Activated B cell treated with CpG ODN at 0.5 μM for 24 hours (primary cell): ENCODE data around the gene SUPT20H. TPM values are rescaled to one million over a fixed set of nuclear protein-coding genes. Genes with fewer than 3 reads are reported as not detected.

ENCODE experiments used
- ATAC-seq: fragments of 200-7000 bp; cut with Tn5 transposase; one replicate; pipeline ENCODE4 v1.10.0; 2021; ENCODE audit warnings: low read depth, mild to moderate bottlenecking, moderate library complexity
- CTCF ChIA-PET: fragments of 350-600 bp; sonication (Branson Sonifier 250); formaldehyde crosslinking; loops from one replicate; lab custom pipeline; 2021; ENCODE audit warnings: antibody characterized with exemption; lab: Charles Lee
- POLR2A ChIA-PET: fragments of 350-600 bp; sonication (Branson Sonifier 250); formaldehyde crosslinking; loops from one replicate; lab custom pipeline; 2021; ENCODE audit warnings: antibody characterized with exemption; lab: Charles Lee
- DNase-seq: peaks from one replicate; pipeline ENCODE4 v3.0.0; 2022
- H3K27ac Mint-ChIP-seq: one replicate; pipeline ENCODE4 v1.8.0; 2020; ENCODE audit warnings: mixed read lengths
- H3K27me3 Mint-ChIP-seq: one replicate; pipeline ENCODE4 v1.8.0; 2021; ENCODE audit warnings: mixed read lengths
- H3K36me3 Mint-ChIP-seq: one replicate; pipeline ENCODE4 v1.8.0; 2021; ENCODE audit warnings: low read depth, mixed read lengths
- H3K4me1 Mint-ChIP-seq: one replicate; pipeline ENCODE4 v1.8.0; 2021; ENCODE audit warnings: mixed read lengths
- H3K4me3 Mint-ChIP-seq: one replicate; pipeline ENCODE4 v1.8.0; 2020; ENCODE audit warnings: mild to moderate bottlenecking, mixed read lengths
- H3K9me3 Mint-ChIP-seq: one replicate; pipeline ENCODE4 v1.8.0; 2020; ENCODE audit warnings: mixed read lengths
- intact Hi-C: fragments of 100-400 bp; cut with micrococcal nuclease; formaldehyde crosslinking; loops from one replicate; pipeline ENCODE4 v1.15.1; 2024
- total RNA-seq: library from RNA; stranded (reverse); gene quantifications from 2 replicates; pipeline ENCODE4 v1.2.3, GENCODE V29; 2022
- TF ChIP-seq, protein P1 (sequence below): fragments of 200-600 bp; IDR thresholded peaks from one replicate; pipeline ENCODE4 v1.8.0; 2022; ENCODE audit warnings: antibody characterized with exemption, mild to moderate bottlenecking

SUPT20H gene
- total RNA-seq, 1 donor from 2014 or later = 66.6 TPM

- H3K36me3 Mint-ChIP-seq = peaks cover 52% of the 10 kb centered on the region
- intact Hi-C loops = no loop called here
- H3K27me3 Mint-ChIP-seq = no peaks in the 10 kb centered on the region
- no peak overlapping the region for H3K27ac Mint-ChIP-seq
- H3K4me3 Mint-ChIP-seq = no peak overlapping the region
- ChIA-PET POLR2A (no interaction called here), CTCF (no interaction called here)
- H3K4me1 Mint-ChIP-seq = peaks cover 14% of the 10 kb centered on the region
- DNase-seq = no peak
- ATAC-seq = no peak
- TF ChIP-seq, protein P1, sequence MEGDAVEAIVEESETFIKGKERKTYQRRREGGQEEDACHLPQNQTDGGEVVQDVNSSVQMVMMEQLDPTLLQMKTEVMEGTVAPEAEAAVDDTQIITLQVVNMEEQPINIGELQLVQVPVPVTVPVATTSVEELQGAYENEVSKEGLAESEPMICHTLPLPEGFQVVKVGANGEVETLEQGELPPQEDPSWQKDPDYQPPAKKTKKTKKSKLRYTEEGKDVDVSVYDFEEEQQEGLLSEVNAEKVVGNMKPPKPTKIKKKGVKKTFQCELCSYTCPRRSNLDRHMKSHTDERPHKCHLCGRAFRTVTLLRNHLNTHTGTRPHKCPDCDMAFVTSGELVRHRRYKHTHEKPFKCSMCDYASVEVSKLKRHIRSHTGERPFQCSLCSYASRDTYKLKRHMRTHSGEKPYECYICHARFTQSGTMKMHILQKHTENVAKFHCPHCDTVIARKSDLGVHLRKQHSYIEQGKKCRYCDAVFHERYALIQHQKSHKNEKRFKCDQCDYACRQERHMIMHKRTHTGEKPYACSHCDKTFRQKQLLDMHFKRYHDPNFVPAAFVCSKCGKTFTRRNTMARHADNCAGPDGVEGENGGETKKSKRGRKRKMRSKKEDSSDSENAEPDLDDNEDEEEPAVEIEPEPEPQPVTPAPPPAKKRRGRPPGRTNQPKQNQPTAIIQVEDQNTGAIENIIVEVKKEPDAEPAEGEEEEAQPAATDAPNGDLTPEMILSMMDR = no peak
- H3K9me3 Mint-ChIP-seq = no peaks in the 10 kb centered on the region
These were observed 11.6 kb downstream of the SUPT20H start for GRCh38 chr13:37047846-37048245.

DNA sequence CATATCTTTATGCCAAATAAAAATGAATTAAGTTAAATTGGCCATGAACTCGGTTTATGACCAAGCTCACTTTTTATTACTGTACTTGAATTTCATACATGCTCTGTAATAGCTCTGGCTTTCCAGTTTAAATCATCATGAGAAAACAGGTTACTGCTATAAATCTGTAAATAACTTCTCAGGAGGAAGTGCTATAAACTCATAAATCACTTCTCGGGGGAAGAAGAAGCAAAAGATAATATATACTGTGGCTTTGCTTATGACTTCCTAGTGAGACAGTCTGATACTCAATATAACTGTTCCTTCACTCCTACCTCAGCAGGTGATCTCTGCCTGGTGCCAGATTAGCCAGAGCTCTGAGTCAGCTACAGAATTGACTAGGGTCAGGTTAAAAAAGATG is 12.5 kb downstream of the SUPT20H start:
- peaks cover 53% of the 10 kb centered on the region for H3K36me3 Mint-ChIP-seq
- intact Hi-C loops = no loop called here
- ChIA-PET POLR2A (interaction anchor here (0.6 kb wide), 1 partner anchor 10 kb away, joined by 8 read pairs; no protein-coding TSS in a partner anchor), CTCF (no interaction called here)
- no peak overlapping the region for H3K27ac Mint-ChIP-seq
- peaks cover 8% of the 10 kb centered on the region for H3K4me1 Mint-ChIP-seq
- DNase-seq (no peak), ATAC-seq (no peak)
- no peaks in the 10 kb centered on the region for H3K9me3 Mint-ChIP-seq
- no peak overlapping the region for H3K4me3 Mint-ChIP-seq
- H3K27me3 Mint-ChIP-seq = no peaks in the 10 kb centered on the region
- TF ChIP-seq, protein P1 = no peak

DNA sequence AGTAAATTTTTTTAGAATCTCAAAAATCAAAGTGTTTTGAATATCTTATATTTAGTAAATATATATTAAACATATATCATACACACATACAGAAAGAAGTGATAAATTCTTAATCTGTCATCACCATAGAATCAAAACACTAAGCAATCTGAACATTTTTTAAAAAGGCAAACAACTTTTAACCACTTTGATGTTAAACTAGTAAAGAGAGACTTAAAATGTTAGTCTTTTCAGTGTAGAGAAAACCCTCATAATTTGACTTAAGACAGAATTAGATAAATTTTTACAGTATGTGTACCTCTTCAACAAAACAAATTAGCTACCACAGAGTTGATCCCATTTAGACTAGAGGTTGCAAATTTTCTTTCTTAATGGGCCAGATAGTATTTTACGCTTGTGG is 13.4 kb downstream of the SUPT20H start:
- H3K4me3 Mint-ChIP-seq = no peak overlapping the region
- peaks cover 55% of the 10 kb centered on the region for H3K36me3 Mint-ChIP-seq
- TF ChIP-seq, protein P1 = no peak
- no peak overlapping the region for H3K27ac Mint-ChIP-seq
- H3K9me3 Mint-ChIP-seq = no peaks in the 10 kb centered on the region
- DNase-seq (no peak), ATAC-seq (no peak)
- peaks cover 2% of the 10 kb centered on the region for H3K4me1 Mint-ChIP-seq
- POLR2A ChIA-PET = no interaction called here
- CTCF ChIA-PET = no interaction called here
- no peaks in the 10 kb centered on the region for H3K27me3 Mint-ChIP-seq
- intact Hi-C loops = no loop called here

GRCh38 chr13:37040789-37041188 is 18.7 kb downstream of the SUPT20H start:
- H3K27ac Mint-ChIP-seq = no peak overlapping the region

GRCh38 chr13:37039896-37040295 is 19.6 kb downstream of the SUPT20H start:
- H3K36me3 Mint-ChIP-seq = peaks cover 73% of the 10 kb centered on the region
- no peaks in the 10 kb centered on the region for H3K4me1 Mint-ChIP-seq
- POLR2A ChIA-PET = no interaction called here
- no peaks in the 10 kb centered on the region for H3K27me3 Mint-ChIP-seq
- ATAC-seq (no peak), DNase-seq (no peak)
- no peak overlapping the region for H3K4me3 Mint-ChIP-seq
- no peaks in the 10 kb centered on the region for H3K9me3 Mint-ChIP-seq
- CTCF ChIA-PET = no interaction called here
- intact Hi-C loops = no loop called here
- H3K27ac Mint-ChIP-seq = no peak overlapping the region
- TF ChIP-seq, protein P1 = no peak

More at GRCh38 chr13:37040789-37041188, 18.7 kb downstream of the SUPT20H start:
- Mint-ChIP-seq H3K27me3 (no peaks in the 10 kb centered on the region), H3K36me3 (peaks cover 68% of the 10 kb centered on the region), H3K9me3 (no peaks in the 10 kb centered on the region), H3K4me1 (no peaks in the 10 kb centered on the region), H3K4me3 (no peak overlapping the region)
- intact Hi-C loops = no loop called here
- DNase-seq = no peak
- POLR2A ChIA-PET = no interaction called here
- TF ChIP-seq, protein P1 = no peak
- CTCF ChIA-PET = no interaction called here
- no peak for ATAC-seq
